ENCODE results near the gene ANKRD27.
A peak's percentile ranks its signal among the peaks of the same experiment; 100 is the strongest.
"Not testable (repeated sequence)": the region's sequence is repeated elsewhere in the genome, so short reads cannot be mapped to it uniquely, and the experiment has no call there.

The ANKRD27 gene

DNA sequence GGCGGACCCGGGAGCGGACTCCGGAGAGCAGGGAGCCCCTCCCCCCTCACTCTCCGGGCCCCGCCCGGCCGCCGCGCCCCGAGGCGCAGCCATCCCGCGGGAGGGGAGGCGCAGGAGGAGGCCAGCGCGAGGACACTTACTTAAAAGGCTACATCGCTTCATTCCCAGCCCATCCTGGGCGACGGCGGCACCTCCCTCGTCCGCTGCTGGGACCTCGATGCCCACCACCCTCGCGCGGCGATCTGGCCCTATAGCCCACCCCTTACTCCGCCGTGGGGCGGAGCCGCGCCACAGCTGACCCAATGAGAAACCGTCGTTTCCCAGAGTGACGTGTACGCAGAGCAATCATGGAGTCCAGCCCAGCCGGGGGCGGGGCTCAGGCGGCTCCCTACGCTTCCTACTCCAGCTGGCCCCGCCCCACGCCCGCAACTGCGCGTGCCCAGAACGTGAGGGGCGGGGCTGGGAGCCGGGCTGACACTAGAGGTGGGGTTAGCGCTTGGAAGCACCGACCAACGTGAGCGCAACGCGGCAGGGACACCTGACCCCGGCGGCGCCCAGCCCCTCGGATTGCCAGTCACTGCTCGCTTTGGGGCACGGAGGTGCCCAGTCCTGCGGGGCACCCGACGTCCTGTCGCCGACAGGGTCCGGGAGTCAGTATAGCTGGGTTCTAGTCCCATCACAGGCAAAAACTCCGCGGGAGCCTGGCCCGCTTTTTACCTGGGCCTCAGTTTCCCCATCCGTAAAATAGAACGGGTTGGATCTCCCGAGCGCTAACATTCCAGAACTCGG lies at the start of gene ANKRD27:
TSS of gene ANKRD27 (minus strand) at position 250 of the 789 bp plus-strand sequence. CDS start 16,165 bp downstream, outside the sequence.
- peak; percentile 97 to 99 for DNase-seq (ENCODE audit: low read depth in 2 of 2)

DNA sequence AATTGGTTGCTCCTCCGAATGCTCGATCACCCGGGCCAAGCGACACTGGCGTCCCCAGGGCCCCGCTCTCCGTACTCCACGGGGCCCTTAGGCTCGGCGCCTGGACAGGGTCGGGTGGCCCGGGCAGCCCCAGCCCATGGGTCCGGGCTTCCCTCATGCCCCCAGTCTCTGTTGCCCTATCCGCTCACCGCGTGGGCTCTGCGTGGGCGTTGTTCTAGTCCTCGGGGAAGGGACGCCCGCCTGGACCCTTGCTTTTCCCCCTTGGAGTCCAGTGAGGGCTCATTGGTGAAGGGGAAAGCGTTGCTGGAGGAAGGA lies 45.9 kb upstream of the ANKRD27 start:
- DNase-seq (ENCODE audit: low read depth in 2 of 2) = no peak

DNA sequence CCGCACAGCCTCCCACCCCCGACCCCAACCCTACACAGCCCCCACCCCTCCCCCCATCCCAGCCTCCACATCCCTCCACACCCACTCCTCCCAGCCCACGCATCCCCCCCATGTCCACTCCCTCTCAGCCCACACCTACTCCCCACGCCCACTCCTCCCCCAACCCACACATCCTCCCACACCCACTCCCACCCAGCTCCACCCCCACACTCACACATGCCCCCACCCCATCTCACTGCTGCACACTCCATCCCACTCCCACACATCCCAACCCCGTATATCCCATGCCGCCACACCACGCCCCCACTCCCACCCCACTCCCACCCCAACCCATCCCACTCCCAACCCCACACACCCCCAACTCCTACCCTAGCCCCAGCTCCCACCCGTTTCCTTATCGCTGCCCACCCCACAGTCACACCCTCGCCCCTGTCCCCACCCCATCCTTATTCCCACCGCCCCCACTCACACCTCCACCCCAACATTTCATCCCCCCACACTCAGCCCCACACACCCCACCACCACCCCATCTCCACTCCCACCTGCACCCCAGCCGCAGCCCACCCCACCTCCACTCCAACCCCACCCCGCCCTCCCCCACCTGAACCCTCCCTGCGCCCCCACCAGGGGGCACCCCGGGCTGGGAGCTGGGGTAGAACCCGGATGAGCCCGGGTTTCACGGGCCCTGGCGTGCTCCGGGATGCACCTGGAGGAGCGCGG lies 45.4 kb upstream of the ANKRD27 start:
- DNase-seq (ENCODE audit: low read depth in 2 of 2) = no peak

DNA sequence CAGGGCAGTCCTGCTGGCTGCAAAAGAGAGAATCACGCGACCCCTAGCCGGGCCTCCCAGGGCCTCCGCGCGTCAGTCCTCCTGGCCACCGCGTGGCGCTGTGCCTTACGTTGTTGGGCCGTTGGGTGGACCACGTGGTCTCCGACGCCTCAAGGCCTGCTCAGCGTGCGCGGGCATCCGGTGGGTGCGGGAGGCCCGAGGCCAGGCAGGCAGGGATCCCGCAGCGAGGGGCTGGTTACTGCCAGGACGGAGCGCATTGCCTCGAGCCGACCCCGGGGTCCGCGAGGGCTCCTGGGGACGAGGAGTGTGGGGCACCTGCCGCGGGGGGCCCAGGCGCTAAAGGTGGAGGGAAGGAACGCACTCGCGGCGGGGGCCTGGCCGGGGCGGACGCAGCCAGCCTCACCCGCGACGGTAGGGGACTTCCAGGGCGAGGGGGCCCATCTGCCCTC lies 44.7 kb upstream of the ANKRD27 start, which contains the start of gene TDRD12:
TSS of gene TDRD12 (plus strand) at position 157 of the 449 bp plus-strand sequence. CDS start 306 bp downstream, outside the sequence.
- no peak for DNase-seq (ENCODE audit: low read depth in 2 of 2)

DNA sequence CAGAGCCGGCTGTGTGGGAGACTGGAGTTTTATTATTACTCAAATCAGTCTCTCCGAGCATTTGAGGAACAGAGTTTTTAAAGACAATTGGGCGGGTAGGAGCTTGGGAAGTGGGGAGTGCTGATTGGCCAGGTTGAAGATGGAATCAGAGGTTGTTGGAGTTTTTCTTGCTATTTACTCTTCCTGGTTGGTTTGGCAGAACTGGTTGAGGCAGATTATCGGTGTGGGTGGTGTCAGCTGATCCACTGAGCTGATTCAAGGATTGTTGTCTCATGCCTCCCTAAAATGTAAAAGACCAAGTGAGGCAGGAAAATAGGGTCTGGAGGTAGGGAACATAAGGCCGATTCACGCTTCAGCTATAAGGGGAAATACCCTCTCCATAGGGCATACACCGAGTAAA lies 43.3 kb upstream of the ANKRD27 start:
- DNase-seq (ENCODE audit: low read depth in 2 of 2) = no peak

DNA sequence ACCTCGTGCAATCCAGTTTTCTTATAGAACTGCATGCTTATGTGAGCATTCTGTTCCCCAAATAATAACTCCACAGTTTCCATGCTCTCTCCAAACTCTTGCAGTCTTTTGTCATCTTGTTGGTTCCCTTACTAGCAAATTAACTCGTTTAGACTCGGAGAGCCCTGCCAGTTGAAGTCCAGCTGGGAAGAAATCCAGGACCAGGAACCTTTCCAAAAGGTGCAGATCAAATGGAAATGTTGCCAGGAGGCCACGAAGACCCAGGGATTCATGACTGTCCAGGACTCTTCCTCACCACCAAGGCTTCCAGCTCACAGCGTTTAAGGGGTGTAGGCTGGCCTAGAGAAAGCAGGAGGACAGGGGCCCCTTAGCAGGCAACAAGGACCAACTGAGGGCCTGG lies 42.5 kb upstream of the ANKRD27 start:
- no peak for DNase-seq (ENCODE audit: low read depth in 2 of 2)

DNA sequence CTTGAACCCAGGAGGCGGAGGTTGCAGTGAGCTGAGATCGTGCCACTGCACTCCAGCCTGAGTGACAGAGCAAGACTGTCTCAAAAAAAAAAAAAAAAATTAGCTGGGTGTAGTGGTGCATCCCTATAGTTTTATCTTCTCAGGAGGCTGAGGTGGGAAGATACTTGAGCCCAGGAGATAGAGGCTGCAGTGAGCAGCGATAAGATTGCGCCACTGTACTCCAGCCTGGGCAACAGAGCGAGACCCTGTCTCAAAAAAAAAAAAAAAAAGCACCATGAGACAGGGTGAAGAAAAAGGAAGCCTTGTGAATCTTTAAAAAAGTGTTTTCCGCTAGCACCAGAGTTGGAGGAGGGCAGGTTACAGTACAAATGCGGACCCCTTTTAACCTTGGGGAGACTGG lies 41.2 kb upstream of the ANKRD27 start:
- not testable (repeated sequence) for DNase-seq (ENCODE audit: low read depth in 2 of 2)

DNA sequence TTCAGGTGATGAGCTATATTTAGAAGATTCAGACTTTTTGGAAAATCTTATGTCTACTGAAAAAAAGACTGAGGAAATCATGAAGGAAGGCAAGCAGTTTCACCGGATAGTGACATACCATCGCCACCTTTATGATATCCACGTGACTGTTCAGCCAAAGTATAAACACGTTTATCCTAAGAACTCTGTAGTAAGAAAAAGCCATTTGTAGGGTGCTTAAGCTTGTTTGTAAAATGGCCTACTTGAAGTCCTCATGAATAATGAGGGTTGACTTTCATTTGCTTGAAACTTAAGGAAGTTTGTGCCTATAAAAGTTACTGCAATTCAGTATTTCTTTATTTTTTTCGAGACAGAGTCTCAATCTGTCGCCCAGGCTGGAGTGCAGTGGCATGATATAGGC lies 36.8 kb upstream of the ANKRD27 start:
- no peak for DNase-seq (ENCODE audit: low read depth in 2 of 2)

DNA sequence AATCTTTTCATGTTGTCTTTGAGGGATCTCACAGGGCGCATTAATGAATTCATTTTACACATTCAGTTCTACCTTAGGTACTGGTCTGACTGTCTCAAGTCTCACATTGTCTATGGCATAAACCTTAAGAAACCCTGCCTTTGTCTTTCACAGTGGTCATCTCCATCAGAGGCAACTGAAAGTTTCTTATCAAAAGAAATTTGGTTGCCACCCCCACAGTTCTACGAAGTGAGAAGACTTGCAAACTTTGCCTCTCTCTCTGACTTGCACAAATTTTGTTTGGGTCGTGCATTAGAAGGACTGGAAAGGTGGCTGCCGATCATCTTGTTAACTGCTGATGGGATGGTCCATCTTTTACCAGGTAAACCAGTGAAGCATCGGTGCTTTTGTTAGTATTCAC lies 34.1 kb upstream of the ANKRD27 start:
- no peak for DNase-seq (ENCODE audit: low read depth in 2 of 2)

DNA sequence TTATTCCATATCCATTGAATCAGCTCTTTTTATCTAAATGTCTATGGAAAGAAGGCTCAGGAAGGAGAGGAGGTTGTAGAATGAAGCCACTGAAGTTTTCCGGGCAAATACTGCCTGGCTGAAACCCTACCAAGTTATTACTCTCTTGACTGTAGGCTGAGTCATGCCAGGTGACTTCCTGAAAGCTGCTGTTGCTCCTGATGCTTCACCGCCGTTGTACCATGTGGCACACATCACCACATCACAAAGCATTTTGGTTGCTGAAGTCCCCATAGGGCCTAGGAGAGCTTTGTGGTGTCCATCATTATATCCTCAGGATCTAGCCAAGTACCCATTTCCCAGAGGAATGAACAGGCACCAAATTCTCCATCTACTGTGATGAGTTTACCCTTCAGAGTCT lies 33.5 kb upstream of the ANKRD27 start:
- peak in 1 of 2 donors; percentile 30 for DNase-seq (ENCODE audit: low read depth in 2 of 2)

DNA sequence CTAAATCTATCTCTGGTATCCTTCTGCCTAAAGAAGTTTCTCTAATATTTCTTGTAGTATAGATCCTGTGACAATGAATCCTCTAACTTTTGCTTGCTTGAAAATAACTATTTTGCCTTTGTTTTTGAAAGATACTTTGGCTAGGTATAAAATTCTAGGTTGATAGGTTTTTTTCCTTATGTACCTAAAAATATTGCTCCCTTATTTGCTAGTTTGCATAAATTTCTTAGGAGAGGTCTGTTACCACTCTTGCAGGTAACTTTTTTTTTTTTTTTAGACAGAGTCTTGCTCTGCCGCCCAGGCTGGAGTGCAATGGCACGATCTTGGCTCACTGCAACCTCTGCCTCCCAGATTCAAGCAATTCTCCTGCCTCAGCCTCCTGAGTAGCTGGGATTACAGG lies 29.0 kb upstream of the ANKRD27 start:
- not testable (repeated sequence) for DNase-seq (ENCODE audit: low read depth in 2 of 2)

DNA sequence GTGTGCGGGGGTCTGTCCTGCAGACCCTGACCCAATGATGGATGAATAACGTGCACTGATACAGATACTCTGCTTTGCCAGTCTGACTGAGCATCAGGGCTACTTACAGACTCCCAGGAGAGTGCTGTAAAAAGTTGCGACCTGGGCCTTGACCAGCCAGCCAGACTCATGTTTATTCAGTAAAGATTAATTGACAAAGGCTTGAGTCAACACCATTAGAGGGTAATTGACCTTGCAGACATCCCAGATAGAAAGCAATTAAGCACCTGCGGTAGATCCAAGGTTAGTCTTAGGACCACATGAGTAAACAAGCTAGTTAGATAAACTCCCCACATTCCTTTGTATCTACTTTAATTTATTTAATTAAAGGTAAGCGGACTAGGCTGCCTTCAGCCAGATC lies 27.0 kb upstream of the ANKRD27 start:
- DNase-seq (ENCODE audit: low read depth in 2 of 2) = no peak

DNA sequence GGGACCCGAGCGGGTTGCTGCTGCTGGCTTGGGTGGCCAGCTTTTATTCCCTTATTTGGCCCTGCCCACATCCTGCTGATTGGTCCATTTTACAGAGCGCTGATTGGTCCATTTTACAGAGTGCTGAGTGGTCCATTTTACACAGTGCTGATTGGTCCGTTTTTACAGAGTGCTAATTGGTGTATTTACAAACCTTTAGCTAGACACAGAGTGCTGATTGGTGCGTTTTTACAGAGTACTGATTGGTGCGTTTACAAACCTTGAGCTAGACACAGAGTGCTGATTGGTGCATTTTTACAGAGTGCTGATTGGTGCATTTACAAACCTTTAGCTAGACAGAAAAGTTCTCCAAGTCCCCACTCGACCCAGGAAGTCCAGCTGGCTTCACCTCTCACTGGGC lies 25.1 kb upstream of the ANKRD27 start:
- DNase-seq (ENCODE audit: low read depth in 2 of 2) = not testable (repeated sequence)

DNA sequence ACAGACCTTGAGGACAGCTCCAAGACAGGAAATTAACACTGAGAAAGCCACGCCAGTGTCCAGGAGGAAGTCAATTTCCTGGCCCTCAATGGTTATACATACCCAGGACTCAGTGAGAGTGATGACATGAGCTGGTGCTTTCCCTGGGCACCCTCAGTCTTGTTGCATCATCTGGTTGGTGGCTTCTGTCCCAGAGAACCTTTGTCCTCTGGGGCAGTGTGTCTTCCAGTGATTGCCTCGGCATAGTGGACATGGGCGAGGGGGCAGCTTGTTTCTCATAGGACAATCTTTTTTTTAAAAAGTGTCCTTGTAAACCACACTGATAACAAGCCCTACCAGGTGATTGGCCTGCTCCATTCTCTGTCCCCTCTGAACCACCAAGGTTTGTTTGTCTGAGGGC lies 21.8 kb upstream of the ANKRD27 start:
- DNase-seq (ENCODE audit: low read depth in 2 of 2) = not testable (repeated sequence)

DNA sequence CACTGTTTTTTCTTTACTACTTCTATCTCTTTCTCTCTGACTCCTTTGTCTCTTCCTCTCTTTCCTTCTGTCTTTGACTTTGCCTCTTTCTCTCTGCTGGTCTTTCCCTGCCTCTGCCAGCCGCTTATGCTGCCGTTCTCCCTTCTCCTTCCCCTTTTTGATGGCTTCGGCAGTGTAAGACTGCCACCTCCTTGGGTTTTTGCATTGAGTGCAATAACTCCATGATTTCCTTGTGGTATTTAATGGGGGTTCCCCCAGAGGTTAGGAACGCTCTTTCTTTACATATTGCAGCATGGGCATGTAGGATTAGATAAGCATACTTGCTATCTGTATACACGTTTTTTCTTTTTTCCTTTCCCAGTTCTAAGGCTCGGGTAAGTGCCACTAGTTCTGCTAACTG lies 20.5 kb upstream of the ANKRD27 start:
- DNase-seq (ENCODE audit: low read depth in 2 of 2) = not testable (repeated sequence)

DNA sequence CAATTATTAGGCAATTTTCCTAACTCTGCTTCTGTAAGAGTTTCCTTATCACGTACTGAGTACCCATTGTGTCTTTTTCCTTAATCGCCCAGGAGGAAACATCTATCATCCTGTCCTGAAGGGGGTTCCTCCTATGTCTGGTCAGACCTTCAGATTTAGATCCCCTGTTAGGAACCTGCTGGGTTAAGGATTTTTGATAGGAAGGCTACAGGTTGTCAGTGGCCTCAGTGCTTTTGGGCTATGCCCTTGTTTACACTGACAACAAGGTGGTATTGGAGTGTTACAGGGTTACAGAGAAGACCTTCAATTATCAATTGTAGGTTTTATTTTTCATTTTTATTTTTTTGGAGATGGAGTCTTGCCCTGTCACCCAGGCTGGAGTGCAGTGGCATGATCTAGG lies 19.9 kb upstream of the ANKRD27 start:
- not testable (repeated sequence) for DNase-seq (ENCODE audit: low read depth in 2 of 2)

DNA sequence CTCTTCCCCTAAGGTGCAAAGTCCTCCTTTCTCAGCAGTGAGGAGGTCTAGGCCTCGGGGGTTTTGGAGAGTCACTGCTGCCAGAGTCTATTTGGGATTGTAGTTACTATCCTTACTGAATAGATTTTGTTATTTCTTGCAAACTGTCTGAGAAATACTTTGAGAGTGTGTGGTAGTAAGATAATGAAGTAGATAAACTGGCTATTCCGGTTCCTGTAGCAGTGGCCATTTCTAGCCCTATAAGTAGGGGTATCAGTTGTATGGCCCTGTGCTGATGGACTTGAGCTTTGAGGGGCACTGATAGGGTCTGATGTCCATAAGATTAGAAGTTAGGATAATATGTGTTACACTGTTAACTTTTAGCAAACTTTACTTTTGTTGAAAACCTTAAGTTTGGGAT lies 19.3 kb upstream of the ANKRD27 start:
- DNase-seq (ENCODE audit: low read depth in 2 of 2) = not testable (repeated sequence)

DNA sequence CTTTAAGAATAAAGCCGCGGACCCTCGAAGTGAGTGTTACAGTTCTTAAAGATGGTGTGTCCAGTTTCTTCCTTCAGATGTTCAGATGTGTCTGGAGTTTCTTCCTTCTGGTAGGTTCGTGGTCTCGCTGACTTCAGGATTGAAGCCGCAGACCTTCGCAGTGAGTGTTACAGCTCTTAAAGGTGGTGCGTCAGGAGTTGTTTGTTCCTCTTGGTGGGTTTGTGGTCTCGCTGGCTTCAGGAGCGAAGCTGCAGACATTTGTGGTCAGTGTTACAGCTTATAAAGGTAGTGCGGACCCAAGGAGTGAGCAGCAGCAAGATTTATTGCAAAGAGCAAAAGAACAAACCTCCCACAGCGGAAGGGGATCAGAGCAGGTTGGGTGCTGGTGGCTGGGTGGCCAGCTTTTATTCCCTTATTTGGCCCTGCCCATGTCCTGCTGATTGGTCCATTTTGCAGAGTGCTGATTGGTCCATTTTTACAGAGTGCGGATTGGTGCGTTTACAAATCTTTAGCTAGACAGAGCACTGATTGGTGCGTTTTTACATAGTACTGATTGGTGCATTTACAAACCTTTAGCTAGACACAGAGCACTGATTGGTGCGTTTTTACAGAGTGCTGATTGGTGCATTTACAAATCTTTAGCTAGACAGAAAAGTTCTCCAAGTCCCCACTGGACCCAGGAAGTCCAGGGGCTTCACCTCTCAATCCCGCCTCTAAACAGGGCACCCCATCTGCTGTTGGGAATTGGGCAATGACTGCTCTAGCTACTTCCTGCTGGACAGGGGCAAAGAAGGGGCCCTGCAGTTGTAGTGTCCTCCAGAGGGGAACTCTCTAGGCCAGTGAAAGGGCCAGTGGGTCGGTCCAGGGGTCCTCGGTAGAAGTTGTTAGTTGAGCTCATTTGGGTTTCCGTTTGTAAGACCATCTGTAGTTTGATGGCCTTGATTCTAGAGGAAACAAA lies 18.4 kb upstream of the ANKRD27 start:
- peak in 1 of 2 donors; percentile 12 for DNase-seq (ENCODE audit: low read depth in 2 of 2)

DNA sequence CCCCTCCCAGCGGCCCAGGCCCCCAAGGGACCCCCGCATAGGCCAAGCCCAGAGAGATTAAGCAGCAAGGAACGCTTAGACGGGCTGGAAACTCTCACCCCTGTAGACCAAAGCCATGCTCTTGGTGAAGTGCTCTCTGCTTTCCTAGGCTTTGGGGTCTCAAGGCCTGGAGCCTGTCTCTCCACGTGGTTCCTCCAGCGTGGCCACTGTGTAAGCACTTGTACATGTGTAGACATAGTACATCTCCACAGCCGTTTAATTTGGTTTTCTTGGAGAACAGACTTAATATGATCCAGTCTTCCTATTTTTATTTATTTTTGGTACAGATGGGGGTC lies 17.7 kb upstream of the ANKRD27 start:
- DNase-seq (ENCODE audit: low read depth in 2 of 2) = no peak

DNA sequence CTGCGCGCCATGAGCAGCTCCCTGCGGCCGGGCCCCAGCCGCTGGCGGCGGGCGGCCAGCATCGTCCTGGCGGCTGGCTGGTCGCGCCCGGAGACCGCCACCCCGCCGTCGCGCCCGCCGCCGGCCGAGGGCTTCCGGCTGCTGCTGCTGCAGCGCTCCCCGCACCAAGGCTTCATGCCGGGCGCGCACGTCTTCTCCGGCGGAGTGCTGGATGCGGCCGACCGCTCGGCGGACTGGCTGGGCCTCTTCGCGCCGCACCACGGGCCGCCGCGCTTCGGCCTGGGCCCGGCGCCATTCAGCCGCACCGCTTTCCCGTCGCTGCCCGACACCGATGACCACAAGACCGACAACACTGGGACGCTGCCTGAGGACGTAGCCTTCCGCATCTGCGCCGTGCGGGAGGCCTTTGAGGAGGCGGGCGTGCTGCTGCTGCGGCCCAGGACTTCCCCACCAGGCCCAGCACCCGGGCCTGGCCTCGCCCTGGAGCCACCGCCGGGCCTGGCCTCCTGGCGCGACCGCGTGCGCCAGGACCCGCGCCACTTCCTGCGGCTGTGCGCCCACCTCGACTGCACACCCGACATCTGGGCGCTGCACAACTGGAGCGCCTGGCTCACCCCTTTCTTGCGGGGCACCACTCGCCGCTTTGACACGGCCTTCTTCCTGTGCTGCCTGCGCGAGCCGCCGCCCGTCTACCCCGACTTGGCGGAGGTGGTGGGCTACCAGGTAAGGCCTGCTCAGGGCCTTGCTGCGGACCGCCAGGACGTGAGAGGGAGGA lies 17.2 kb upstream of the ANKRD27 start:
- DNase-seq (ENCODE audit: low read depth in 2 of 2) = peak in 1 of 2 donors; percentile 49

DNA sequence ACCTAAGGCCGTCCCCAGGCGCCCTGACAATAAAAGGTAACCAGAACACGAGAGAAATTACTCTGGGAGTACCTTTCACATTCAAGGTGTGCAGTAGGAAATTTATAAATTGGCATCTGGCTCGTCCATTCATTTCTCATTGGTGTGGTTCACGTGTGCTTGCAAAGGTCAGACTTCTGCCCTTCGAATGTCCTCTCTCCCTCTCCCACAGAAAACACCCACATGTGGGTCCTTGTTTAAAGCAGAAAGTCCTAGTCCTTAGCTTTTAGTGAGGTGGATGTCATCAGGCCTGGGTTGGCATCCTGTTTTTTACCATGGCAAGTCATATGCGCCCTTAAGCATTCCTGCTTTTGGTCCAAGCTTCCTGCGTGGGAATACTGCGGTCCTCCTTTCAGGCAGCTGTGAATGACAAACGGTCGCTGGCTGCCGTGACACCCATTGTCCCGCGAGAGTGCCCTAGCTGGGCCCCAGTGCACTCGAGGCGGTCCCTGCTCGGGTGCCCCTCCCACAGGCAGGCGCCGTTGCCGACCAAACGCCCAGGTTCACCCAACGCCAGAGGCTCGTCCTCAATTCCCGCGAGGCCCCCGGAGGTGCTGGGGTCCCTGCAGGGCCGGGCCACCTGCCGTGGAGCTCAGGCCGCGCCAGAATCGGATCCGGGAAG lies 16.4 kb upstream of the ANKRD27 start, which contains the start of gene NUDT19:
TSS of gene NUDT19 (plus strand) at position 531 of the 661 bp plus-strand sequence. CDS start 140 bp downstream, outside the sequence.
- peak; percentile 53 to 71 for DNase-seq (ENCODE audit: low read depth in 2 of 2)

All from stimulated activated CD4-positive, alpha-beta T cell treated with anti-CD3 and anti-CD28 coated beads, Interleukin-1b, Interleukin-23, amount 100 ng/mL, for 4 hours (primary cell).